Neural cell (in vitro differentiated cells): ENCODE data around the gene GTPBP1.

Source experiments
- EP300 ChIP-seq: fragments of 450-650 bp; conservative IDR thresholded peaks from 2 replicates; pipeline ENCODE4 v1.6.1; 2014; ENCODE audit warnings: antibody characterized with exemption, mild to moderate bottlenecking, moderate library complexity; ENCODE audit not compliant: poor library complexity, severe bottlenecking
- EZH2 ChIP-seq: fragments of 200-600, 300-800 bp; shearing (Covaris generic), sonication (generic); IDR thresholded peaks from 2 replicates; pipeline ENCODE4 v1.6.1; 2014; ENCODE audit warnings: antibody characterized with exemption, low read length, borderline replicate concordance, mild to moderate bottlenecking; ENCODE audit not compliant: insufficient read depth, poor library complexity, severe bottlenecking
- RAD21 ChIP-seq: fragments of 450-650 bp; conservative IDR thresholded peaks from 2 replicates; pipeline ENCODE4 v1.6.1; 2014; ENCODE audit warnings: antibody characterized with exemption, mild to moderate bottlenecking, moderate library complexity
- SMC3 ChIP-seq: fragments of 450-650 bp; conservative IDR thresholded peaks from 2 replicates; pipeline ENCODE4 v1.6.1; 2014; ENCODE audit warnings: antibody characterized with exemption, mild to moderate bottlenecking, moderate library complexity; ENCODE audit not compliant: poor library complexity
- TF ChIP-seq, protein P1 (sequence below): fragments of 450-650 bp; IDR thresholded peaks from 2 replicates; pipeline ENCODE4 v1.5.1; 2014; ENCODE audit warnings: antibody characterized with exemption, mild to moderate bottlenecking, moderate library complexity; ENCODE audit not compliant: poor library complexity, severe bottlenecking

GRCh38 chr22:38733329-38733723, 27.6 kb downstream of the GTPBP1 start:
- TF ChIP-seq SMC3: peak; percentile 57
- TF ChIP-seq, protein P1, sequence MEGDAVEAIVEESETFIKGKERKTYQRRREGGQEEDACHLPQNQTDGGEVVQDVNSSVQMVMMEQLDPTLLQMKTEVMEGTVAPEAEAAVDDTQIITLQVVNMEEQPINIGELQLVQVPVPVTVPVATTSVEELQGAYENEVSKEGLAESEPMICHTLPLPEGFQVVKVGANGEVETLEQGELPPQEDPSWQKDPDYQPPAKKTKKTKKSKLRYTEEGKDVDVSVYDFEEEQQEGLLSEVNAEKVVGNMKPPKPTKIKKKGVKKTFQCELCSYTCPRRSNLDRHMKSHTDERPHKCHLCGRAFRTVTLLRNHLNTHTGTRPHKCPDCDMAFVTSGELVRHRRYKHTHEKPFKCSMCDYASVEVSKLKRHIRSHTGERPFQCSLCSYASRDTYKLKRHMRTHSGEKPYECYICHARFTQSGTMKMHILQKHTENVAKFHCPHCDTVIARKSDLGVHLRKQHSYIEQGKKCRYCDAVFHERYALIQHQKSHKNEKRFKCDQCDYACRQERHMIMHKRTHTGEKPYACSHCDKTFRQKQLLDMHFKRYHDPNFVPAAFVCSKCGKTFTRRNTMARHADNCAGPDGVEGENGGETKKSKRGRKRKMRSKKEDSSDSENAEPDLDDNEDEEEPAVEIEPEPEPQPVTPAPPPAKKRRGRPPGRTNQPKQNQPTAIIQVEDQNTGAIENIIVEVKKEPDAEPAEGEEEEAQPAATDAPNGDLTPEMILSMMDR: peak; percentile 68
- TF ChIP-seq EP300: no peak
- TF ChIP-seq EZH2: no peak
- TF ChIP-seq RAD21: peak; percentile 48
